ENCODE measurements around the gene NOTCH4. TPM values are rescaled to one million over a fixed set of nuclear protein-coding genes. Genes with fewer than 3 reads are reported as not detected.

The NOTCH4 gene
- total and polyA plus RNA-seq, 2 of the 4 experiments (the other 2 are of a cell fraction), result 0.96 to 1.3 TPM

DNA sequence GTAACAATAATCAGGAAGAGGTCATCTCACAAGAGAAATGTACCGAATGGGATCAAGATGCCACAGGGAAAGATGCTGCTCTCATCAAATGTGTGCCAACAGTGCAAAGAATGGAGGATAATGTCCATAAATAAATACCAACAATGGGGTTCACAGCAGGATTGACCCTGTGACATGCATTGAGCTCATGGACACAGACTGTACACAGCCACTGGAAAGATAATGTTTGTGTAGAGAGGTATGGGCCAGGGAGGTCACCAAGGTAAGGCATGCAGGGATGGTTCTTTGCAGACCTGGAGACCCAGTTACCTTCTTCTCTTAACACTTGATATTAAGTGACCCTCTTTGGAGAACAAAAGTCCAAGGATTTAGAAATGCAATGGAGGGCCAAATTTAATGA lies 49.5 kb downstream of the NOTCH4 start:
- no peaks in the 10 kb centered on the region for H3K27me3 ChIP-seq (ENCODE audit: control insufficient read depth, insufficient read depth, low read length)
- H3K9me1 ChIP-seq (ENCODE audit: insufficient read depth, low read length), result peaks cover 37% of the 10 kb centered on the region
- H3K4me2 ChIP-seq (ENCODE audit: low read depth, low read length), result no peak overlapping the region
- CTCF ChIA-PET, result no interaction called here
- no peak overlapping the region for H3K27ac ChIP-seq (ENCODE audit: insufficient read depth, low read length)
- H3K23ac ChIP-seq (ENCODE audit: low read depth, low read length), result no peak overlapping the region
- no peak overlapping the region for H2BK15ac ChIP-seq (ENCODE audit: low read depth, low read length)
- POLR2A ChIA-PET (ENCODE audit: unreplicated experiment), result no interaction called here
- no peak overlapping the region for H3K18ac ChIP-seq (ENCODE audit: low read depth, low read length)
- no peak overlapping the region for H2AK9ac ChIP-seq (replicated peaks; ENCODE audit: low read depth, low read length, poor library complexity)
- no CpG with 5 or more reads among the region's 1 CpG for WGBS, 2 experiments (ENCODE audit: extremely low coverage in 2 of 2, insufficient read length in 1 of 2)
- H2BK20ac ChIP-seq (ENCODE audit: low read depth, low read length), result no peak overlapping the region
- ATAC-seq (ENCODE audit: low read depth) (no peak), DNase-seq (no peak)
- H2BK5ac ChIP-seq (ENCODE audit: low read depth, low read length, poor library complexity, severe bottlenecking), result no peak overlapping the region
- no peak overlapping the region for H4K8ac ChIP-seq (ENCODE audit: low read depth in 2 of 2, low read length in 2 of 2)
- no peak overlapping the region for H4K5ac ChIP-seq (ENCODE audit: low read depth, low read length)
- BruUV-seq (replicated peaks), result no TSS peak
- in situ Hi-C loops (cut with MboI; ENCODE audit: low sequenced_read_pairs), result loop anchor here (10.0 kb wide), 1 partner anchor 200 kb away; the partner anchor contains the start of gene DXO
- TF ChIP-seq RCOR1 (IDR thresholded peaks at IDR 0.05; ENCODE audit: insufficient replicate concordance, low read length) (no peak), MAFK (IDR thresholded peaks at IDR 0.05; ENCODE audit: low read depth, low read length) (no peak), POLR2A (IDR thresholded peaks at IDR 0.05; ENCODE audit: low read depth, low read length) (no peak), BHLHE40 (IDR thresholded peaks at IDR 0.05; ENCODE audit: low read depth, low read length) (no peak), MXI1 (IDR thresholded peaks at IDR 0.05; ENCODE audit: borderline replicate concordance, low read depth, low read length) (no peak), CHD1 (IDR thresholded peaks at IDR 0.05; ENCODE audit: low read depth, low read length) (no peak), CEBPB (IDR thresholded peaks at IDR 0.05; ENCODE audit: low read depth, low read length) (no peak), NFE2L2 (IDR thresholded peaks at IDR 0.05; ENCODE audit: low read depth, low read length) (no peak), CTCF (conservative IDR thresholded peaks at IDR 0.05; ENCODE audit: low read depth, low read length) (no peak), RFX5 (IDR thresholded peaks at IDR 0.05; ENCODE audit: low read depth, low read length) (no peak), FOS (IDR thresholded peaks at IDR 0.05; ENCODE audit: low read depth, low read length) (no peak), MAZ (IDR thresholded peaks at IDR 0.05; ENCODE audit: borderline replicate concordance, low read depth, low read length) (no peak), RAD21 (IDR thresholded peaks at IDR 0.05; ENCODE audit: low read length) (no peak), SMC3 (IDR thresholded peaks at IDR 0.05; ENCODE audit: low read depth, low read length) (no peak)
- TF ChIP-seq, protein P1, sequence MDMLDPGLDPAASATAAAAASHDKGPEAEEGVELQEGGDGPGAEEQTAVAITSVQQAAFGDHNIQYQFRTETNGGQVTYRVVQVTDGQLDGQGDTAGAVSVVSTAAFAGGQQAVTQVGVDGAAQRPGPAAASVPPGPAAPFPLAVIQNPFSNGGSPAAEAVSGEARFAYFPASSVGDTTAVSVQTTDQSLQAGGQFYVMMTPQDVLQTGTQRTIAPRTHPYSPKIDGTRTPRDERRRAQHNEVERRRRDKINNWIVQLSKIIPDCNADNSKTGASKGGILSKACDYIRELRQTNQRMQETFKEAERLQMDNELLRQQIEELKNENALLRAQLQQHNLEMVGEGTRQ (IDR thresholded peaks at IDR 0.05; ENCODE audit: low read depth, low read length), result no peak
- TF ChIP-seq, protein P2, sequence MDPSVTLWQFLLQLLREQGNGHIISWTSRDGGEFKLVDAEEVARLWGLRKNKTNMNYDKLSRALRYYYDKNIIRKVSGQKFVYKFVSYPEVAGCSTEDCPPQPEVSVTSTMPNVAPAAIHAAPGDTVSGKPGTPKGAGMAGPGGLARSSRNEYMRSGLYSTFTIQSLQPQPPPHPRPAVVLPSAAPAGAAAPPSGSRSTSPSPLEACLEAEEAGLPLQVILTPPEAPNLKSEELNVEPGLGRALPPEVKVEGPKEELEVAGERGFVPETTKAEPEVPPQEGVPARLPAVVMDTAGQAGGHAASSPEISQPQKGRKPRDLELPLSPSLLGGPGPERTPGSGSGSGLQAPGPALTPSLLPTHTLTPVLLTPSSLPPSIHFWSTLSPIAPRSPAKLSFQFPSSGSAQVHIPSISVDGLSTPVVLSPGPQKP (IDR thresholded peaks at IDR 0.05; ENCODE audit: borderline replicate concordance, low read depth, low read length), result no peak
- H3K9ac ChIP-seq (ENCODE audit: low read depth, low read length), result no peak overlapping the region
- no peak overlapping the region for H2BK120ac ChIP-seq (ENCODE audit: low read depth, low read length)
- H2AK5ac ChIP-seq (ENCODE audit: low read depth, low read length), result no peak overlapping the region
- H3K9me3 ChIP-seq (ENCODE audit: control insufficient read depth, insufficient read depth, low read length), result no peaks in the 10 kb centered on the region
- H2AFZ ChIP-seq (replicated peaks; ENCODE audit: low read length, poor library complexity), result no peak overlapping the region
- peaks cover 3% of the 10 kb centered on the region; the same call in 1 of the 2 replicates for H4K20me1 ChIP-seq (ENCODE audit: insufficient read depth, low read length)
- H4K91ac ChIP-seq (ENCODE audit: insufficient read depth, low read depth, low read length), result no peak overlapping the region
- intact Hi-C loops (cut with micrococcal nuclease), result no loop called here
- H3K4me1 ChIP-seq (ENCODE audit: control insufficient read depth, insufficient read depth, low read length), result peaks cover 8% of the 10 kb centered on the region
- no peak overlapping the region for H3K4me3 ChIP-seq (ENCODE audit: insufficient read depth, low read depth, low read length)
- H3K4ac ChIP-seq (ENCODE audit: low read depth, low read length), result no peak overlapping the region
- peaks cover 35 to 74% of the 10 kb centered on the region in 2 experiments for H3K79me1 ChIP-seq (ENCODE audit: low read depth in 1 of 2, low read length in 2 of 2)
- H3K14ac ChIP-seq (replicated peaks; ENCODE audit: low read depth, low read length), result no peak overlapping the region
- dilution Hi-C loops (cut with HindIII; ENCODE audit: low sequenced_read_pairs, unreplicated experiment), result no loop called here
- peaks cover 21% of the 10 kb centered on the region for H3K36me3 ChIP-seq (ENCODE audit: control insufficient read depth, insufficient read depth, low read length)
- no peak overlapping the region for H3K56ac ChIP-seq (ENCODE audit: extremely low read depth, insufficient read depth, low read length)
